NCI-H2107 (cell line): ENCODE measurements around the gene GSTA1.
"Not testable (repeated sequence)": the region's sequence is repeated elsewhere in the genome, so short reads cannot be mapped to it uniquely, and the experiment has no call there.

Experiments
- DNase-seq: peaks from one replicate; lab custom pipeline; 2025; lab: John Stamatoyannopoulos, UW

Gene GSTA1

DNA sequence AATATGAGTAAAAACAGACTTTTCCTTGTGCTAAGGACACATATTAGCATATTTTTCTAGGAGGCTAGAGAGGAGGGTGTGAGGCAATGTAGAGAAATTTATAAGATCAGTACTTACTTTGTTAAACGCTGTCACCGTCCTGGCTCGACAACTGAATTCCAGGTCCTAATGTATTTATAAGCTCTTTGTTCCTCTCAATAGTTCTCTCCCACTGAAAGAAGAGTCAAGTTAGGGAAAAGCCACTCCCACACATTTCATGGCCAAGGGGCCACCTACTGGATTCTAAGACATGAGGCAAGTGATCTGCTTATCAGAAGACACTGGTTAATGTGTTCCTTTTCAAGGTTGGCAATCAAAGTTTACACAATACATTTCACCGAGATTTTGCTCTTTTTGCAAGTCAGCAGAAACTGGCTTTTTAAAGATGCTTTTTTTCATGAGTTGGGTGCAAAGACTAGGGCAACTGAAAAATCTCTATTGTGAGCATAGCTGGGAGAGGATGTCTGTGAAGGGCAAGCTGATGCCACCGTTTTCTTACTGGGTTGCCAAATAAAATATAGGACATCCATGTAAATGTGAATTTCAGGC lies at the start of gene GSTA1:
Gene GSTA1 (minus strand): TSS at position 149 of the 588 bp plus-strand sequence. CDS start 4,549 bp downstream, outside the sequence.
- DNase-seq: not testable (repeated sequence)

- no peak for DNase-seq
These were observed 45.5 kb upstream of the GSTA1 start for GRCh38 chr6:52849137-52849536.

- DNase-seq: no peak
These were observed 42.4 kb upstream of the GSTA1 start for GRCh38 chr6:52846002-52846401.

- no peak for DNase-seq
These were observed 40.0 kb upstream of the GSTA1 start for GRCh38 chr6:52843605-52844004.

GRCh38 chr6:52840763-52841585 lies 37.4 kb upstream of the GSTA1 start, which contains the start of gene GSTA5:
GSTA5 (minus strand) TSS chr6:52840813.
- DNase-seq: no peak

DNA sequence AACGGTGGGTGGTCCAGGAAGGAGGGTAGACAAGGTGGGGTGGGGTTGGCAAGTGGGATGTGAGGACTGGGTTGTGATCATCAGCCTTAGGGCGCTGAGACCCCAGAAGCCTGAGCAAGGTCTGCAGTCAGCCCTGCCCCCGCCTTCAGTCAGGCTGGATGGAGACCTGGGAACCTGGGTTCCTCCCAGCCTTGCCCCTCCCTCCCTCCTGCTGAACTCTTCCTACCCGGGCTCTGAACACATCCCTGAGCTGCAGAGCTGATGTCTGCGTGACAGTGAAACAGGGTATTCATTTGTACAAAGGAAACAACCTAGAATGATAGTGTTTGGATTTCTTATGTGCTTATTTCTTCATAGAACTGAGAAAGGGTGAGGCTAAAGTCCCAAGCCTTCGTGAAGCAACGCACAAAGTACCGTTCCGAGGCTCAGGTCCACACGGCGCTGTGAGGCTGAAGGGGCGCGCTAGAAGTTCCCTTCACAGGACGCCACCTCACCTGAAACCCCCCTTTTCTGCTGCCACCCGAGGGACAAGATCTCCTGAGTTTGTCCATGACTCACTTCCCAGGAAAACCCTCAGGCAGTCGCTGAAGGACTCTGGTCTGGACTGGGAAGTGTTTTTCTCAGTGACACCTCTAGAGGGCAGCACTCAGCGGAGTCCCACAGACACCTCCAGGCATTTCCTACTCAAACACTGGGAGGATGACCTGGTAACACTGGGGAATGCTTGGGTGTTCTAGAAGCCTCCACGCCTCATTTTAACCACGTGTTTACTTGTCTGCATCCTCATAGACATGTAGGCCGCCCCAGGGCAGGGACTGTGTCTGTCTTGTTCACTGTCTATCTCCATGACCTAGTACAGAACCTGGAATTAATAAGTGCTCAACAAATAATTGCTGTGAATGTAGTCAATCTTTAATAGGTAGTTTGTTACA lies 35.8 kb upstream of the GSTA1 start:
- DNase-seq: no peak

GRCh38 chr6:52834481-52834880 lies 30.9 kb upstream of the GSTA1 start:
- DNase-seq: no peak

- not testable (repeated sequence) for DNase-seq
These were observed 27.3 kb upstream of the GSTA1 start for GRCh38 chr6:52830869-52831268.

DNA sequence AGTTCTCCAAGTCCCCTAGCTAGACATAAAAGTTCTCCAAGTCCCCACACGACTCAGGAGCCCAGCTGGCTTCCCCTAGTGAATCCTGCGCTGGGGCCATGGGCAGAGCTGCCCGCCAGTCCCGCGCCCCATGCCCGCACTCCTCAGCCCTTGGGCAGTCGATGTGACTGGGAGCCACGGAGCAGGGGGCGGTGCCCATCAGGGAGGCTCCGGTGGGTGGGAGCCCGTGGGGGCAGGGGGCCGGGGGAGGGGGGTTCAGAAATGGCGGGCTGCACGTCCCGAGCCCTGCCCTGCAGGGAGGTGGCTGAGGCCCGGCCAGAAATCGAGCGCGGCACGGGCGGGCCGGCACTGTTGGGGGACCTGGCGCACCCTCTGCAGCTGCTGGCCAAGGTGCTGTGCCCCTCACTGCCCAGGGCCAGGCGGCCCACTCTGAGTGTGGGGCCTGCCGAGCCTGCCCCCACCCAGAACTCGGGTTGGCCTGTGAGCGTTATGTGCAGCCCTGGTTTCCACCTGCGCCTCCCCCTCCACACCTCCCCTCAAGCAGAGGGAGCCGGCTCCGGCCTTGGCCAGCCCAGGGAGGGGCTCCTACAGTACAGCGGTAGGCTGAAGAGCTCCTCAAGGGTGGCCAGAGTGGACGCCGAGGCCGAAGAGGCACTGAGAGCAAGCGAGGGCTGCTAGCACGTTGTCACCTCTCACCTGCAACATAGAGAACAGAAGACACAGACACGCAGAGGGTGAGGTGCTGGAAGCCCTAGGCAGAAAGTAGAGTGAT lies 25.6 kb upstream of the GSTA1 start:
- DNase-seq: no peak

- DNase-seq: not testable (repeated sequence)
These were observed 25.0 kb upstream of the GSTA1 start for GRCh38 chr6:52828621-52829020.

DNA sequence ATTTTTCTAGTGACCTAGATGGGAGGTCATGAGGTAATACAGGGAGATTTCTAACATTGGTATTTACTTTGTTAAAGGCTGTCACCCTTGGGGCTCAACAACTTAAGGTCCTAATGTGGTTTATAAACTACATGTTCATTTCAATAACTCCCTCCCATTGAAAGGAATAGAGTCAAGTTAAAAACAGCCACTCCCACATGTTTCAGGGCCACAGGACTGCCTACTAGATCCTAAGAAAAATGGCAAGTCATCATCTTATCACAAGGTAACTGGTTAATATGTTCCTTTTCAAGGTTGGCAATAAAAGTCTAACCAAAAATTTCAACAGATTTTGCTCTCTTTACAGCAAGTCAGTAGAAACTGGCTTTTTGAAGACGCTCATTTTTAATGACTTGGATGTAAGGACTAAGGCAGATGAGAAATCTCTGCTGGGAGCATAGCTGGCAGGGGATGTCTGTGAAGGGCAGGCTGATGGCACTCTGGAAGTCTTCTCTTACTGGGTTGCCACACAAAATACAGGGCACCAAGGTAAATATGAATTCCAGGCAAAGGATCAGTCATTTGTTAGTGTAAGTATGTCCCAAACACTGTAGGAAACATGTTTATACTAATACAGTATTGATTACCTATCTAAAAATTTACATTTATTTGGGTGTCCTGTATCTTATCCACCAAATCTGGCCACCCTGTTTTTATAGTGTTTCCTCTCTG lies 23.6 kb upstream of the GSTA1 start:
- DNase-seq: not testable (repeated sequence)

DNA sequence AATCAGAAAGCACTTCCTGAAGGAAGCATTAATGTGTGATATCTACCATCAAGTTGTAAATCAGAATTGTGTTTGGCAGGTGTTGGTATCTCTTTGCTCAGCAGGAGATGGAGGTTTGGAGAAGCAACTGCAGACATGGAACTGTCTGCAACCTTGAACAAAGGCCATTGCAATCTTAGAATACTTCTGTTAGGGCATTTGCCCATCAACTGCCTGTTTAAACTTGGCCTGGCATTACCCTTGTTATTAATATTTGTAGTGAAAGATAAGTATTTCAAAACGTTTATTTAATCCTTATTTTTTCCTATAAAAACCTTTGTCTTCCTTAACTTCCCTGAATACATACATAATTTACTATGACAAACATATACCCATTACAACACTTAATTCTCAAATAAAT lies 22.9 kb upstream of the GSTA1 start:
- no peak for DNase-seq

GRCh38 chr6:52825900-52826459 lies 22.4 kb upstream of the GSTA1 start:
- DNase-seq: not testable (repeated sequence)

DNA sequence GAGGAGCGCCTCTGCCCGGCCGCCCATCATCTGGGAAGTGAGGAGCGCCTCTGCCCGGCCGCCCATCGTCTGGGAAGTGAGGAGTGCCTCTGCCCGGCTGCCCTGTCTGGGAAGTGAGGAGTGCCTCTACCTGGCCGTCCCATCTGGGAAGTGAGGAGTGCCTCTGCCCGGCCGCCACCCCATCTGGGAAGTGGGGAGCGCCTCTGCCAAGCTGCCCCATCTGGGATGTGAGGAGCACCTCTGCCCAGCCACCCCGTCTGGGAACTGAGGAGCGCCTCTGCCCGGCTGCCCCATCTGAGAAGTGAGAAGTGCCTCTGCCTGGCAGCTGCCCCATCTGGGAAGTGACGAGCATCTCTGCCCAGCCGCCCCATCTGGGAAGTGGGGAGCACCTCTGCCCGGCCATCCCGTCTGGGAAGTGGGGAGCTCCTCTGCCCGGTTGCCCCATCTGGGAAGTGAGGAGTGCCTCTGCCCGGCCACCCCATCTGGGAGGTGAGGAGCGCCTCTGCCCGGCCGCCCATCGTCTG lies 21.7 kb upstream of the GSTA1 start:
- not testable (repeated sequence) for DNase-seq

DNA sequence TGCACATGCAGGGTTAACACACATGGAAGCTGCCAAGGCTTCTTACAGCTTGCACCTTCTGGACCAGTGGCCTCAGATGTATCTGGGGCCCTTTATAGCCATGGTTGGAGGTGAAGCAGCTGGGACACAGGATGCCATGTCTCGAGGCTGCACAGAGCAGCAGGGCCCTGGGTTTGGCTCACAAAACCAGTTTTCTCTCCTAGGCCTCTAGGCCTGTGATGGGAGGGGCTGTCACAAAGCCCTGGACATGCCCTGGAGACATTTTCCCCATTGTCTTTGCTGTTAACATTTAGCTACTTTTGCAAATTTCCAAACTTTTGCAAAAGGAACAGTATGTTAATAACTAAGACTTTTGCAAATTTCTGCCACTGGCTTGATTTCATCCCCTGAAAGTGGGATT lies 18.2 kb upstream of the GSTA1 start:
- DNase-seq: no peak

DNA sequence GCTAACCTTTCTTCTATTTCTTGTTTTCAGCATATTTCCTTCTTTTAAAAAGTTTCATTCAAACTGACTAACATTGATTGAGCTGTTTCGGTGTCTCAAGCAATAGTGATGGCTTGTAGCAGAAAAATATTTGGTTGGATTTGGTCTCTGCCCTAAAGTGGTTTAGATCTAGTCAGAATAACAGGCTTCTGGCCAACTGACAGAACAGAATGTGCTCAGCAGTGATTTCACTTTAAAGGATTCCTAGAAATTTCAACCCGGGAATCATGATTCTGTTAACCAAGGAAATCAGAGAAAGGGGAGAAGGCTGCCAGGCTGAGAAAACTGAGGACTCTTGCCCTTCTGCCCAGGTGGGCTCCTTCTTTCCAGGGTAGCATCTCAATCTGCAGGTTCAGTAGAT lies 16.6 kb upstream of the GSTA1 start:
- DNase-seq: no peak

DNA sequence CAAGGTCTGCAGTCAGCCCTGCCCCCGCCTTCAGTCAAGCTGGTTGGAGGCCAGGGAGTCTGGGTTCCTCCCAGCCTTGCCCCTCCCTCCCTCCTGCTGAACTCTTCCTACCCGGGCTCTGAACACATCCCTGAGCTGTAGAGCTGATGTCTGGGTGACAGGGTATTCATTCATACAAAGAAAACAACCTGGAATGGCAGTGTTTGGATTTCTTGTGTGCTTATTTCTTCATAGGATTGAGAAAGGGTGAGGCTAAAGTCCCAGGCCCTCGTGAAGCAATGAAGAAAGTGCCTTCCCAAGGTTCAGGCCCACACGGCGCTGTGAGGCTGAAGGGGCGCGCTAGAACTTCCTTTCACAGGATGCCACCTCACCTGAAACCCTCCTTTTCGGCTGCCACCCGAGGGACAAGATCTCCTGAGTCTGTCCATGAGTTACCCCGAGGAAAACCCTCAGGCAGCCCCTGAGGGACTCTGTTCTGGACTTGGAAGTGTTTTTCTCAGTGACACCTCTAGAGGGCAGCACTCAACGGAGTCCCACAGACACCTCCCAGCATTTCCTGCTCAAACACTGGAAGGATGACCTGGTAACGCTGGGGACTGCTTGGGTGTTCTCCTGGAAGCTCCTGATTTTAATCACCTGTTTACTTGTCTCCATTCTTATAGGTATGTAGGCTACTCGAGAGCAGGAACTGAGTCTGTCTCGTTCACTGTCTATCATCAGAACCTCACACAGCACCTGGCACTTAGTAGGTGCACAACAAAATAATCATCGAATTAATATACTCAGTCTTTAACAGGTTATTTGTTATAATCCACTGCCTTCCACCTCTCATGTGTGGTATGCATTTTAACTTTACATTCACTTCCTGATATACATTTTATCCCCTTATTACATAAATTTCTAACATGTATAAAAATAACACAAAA lies 11.8 kb upstream of the GSTA1 start:
- no peak for DNase-seq

DNA sequence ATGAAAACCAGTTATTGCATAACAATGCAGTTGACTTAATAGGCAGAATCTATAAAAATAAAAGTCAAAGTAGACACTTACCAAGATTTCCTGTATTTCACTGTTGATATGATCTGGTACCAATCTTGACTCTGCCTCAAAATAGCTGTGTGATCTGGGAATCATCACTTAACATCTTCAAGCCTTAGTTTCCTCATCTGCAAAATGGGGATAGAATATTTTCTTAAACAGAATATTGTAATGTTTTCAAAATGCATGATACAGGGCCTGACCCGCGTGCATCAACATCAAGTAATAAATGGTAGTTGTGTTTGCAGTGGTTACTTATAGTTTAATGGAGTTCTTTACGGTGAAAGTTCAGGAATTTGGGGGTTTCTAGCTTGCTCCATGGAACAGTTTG lies 10.9 kb upstream of the GSTA1 start:
- DNase-seq: not testable (repeated sequence)

GRCh38 chr6:52809777-52810176 lies 6.2 kb upstream of the GSTA1 start:
- DNase-seq: not testable (repeated sequence)
